Keratinocyte (primary cell): ENCODE measurements around the gene PRKCH. TPM values are rescaled to one million over a fixed set of nuclear protein-coding genes. Genes with fewer than 3 reads are reported as not detected.
A peak's percentile ranks its signal among the peaks of the same experiment; 100 is the strongest.

Experiments used
- DNase-seq: peaks from one replicate; pipeline ENCODE4 v3.0.0-alpha.2; 2011; ENCODE audit warnings: low read depth, missing footprints, low spot score
- FAIRE-seq: peaks from 2 replicates; lab custom pipeline; 2011; peaks lifted over from hg19 to GRCh38; lab: Jason Lieb, UNC
- H2AFZ ChIP-seq: 2 replicates; pipeline ENCODE4 v1.6.0; 2012; ENCODE audit warnings: low read length, control low read depth, inconsistent platforms; ENCODE audit not compliant: control insufficient read depth
- H3K27ac ChIP-seq: 2 replicates; pipeline ENCODE4 v1.5.1; 2011; ENCODE audit warnings: low read length; ENCODE audit not compliant: control insufficient read depth, insufficient read depth
- H3K27me3 ChIP-seq: 3 replicates; pipeline ENCODE4 v1.6.0; 2011; ENCODE audit warnings: low read length; ENCODE audit not compliant: control insufficient read depth, insufficient read depth; ENCODE audit errors: extremely low read depth
- H3K36me3 ChIP-seq, 2 experiments: 2 replicates in 1 of 2; 3 replicates in 1 of 2; pipeline ENCODE4 v1.5.1; 2011; ENCODE audit warnings: low read length in 2 of 2, mild to moderate bottlenecking in 1 of 2; ENCODE audit not compliant: control insufficient read depth in 2 of 2, insufficient read depth in 2 of 2; ENCODE audit errors: extremely low read depth in 1 of 2
- H3K4me1 ChIP-seq: 3 replicates; pipeline ENCODE4 v1.5.1; 2011; ENCODE audit warnings: low read length; ENCODE audit not compliant: control insufficient read depth, insufficient read depth; ENCODE audit errors: extremely low read depth
- H3K4me2 ChIP-seq: 3 replicates; pipeline ENCODE4 v1.6.0; 2011; ENCODE audit warnings: low read depth, low read length; ENCODE audit not compliant: control insufficient read depth, insufficient read depth; ENCODE audit errors: extremely low read depth
- H3K4me3 ChIP-seq, 3 experiments: fragments of 200-600 bp in 1 of 3; sonication (generic) in 1 of 3; 2 replicates in 2 of 3; 3 replicates in 1 of 3; pipeline ENCODE4 v1.5.1; 2011 to 2016; ENCODE audit warnings: low read length in 3 of 3, mild to moderate bottlenecking in 3 of 3, control low read depth in 2 of 3, inconsistent platforms in 1 of 3, low read depth in 1 of 3, mixed read lengths in 1 of 3, mixed run types in 1 of 3, moderate library complexity in 1 of 3; ENCODE audit not compliant: control insufficient read depth in 2 of 3, insufficient read depth in 2 of 3; ENCODE audit errors: extremely low read depth in 1 of 3
- H3K79me2 ChIP-seq: 2 replicates; pipeline ENCODE4 v1.6.0; 2012; ENCODE audit warnings: low read length; ENCODE audit not compliant: control insufficient read depth, insufficient read depth
- H3K9ac ChIP-seq: 3 replicates; pipeline ENCODE4 v1.6.0; 2011; ENCODE audit warnings: low read length; ENCODE audit not compliant: control insufficient read depth, insufficient read depth; ENCODE audit errors: extremely low read depth
- H3K9me1 ChIP-seq: 3 replicates; pipeline ENCODE4 v1.6.0; 2011; ENCODE audit warnings: low read length; ENCODE audit not compliant: control insufficient read depth, insufficient read depth; ENCODE audit errors: extremely low read depth
- H3K9me3 ChIP-seq: 2 replicates; pipeline ENCODE4 v1.5.1; 2012; ENCODE audit warnings: low read depth, low read length; ENCODE audit not compliant: control insufficient read depth
- H4K20me1 ChIP-seq: 3 replicates; pipeline ENCODE4 v1.6.0; 2011; ENCODE audit warnings: low read length; ENCODE audit not compliant: control insufficient read depth, insufficient read depth; ENCODE audit errors: extremely low read depth
- EZH2 ChIP-seq: IDR thresholded peaks from one replicate; pipeline ENCODE4 v1.6.1; 2012; ENCODE audit warnings: inconsistent platforms, mild to moderate bottlenecking, low read length, moderate library complexity
- dilution Hi-C: fragments of 300-500 bp; cut with MboI; formaldehyde crosslinking; loops from one replicate; pipeline ENCODE4 v1.7.0; 2020; ENCODE audit warnings: low sequenced_read_pairs; ENCODE audit not compliant: extremely low pct_ligation_motif_present
- polyA plus RNA-seq, 5 experiments: library from polyadenylated mRNA; depleted of rRNA in 3 of 5; stranded (reverse) in 3 of 5; stranded (forward) in 1 of 5; unstranded in 1 of 5; fragments of >200 nt; gene quantifications; 1 replicate in 1 of 5; 2 replicates in 3 of 5; 3 replicates in 1 of 5; pipeline versions ENCODE4 v1.2.1 to v1.2.3, GENCODE V29; 2011 to 2012; ENCODE audit warnings: missing spikeins in 2 of 5, low read depth in 1 of 5, low replicate concordance in 1 of 5
- TF ChIP-seq, protein P1 (sequence below), 3 experiments: IDR thresholded peaks in 1 of 3; conservative IDR thresholded peaks in 1 of 3; optimal IDR thresholded peaks in 1 of 3; 2 replicates in 2 of 3; 3 replicates in 1 of 3; pipeline versions ENCODE3 to v1.5.1; 2011; ENCODE audit warnings: low read length in 3 of 3, mild to moderate bottlenecking in 3 of 3, moderate library complexity in 2 of 3, control low read depth in 1 of 3, inconsistent platforms in 1 of 3; ENCODE audit not compliant: insufficient read depth in 2 of 3; ENCODE audit errors: extremely low read depth in 1 of 3

Gene PRKCH
- polyA plus RNA-seq, 1 donor (not counting 4 experiments of a cell fraction or from before 2014, with no cell fraction given), result 13.7 TPM

DNA sequence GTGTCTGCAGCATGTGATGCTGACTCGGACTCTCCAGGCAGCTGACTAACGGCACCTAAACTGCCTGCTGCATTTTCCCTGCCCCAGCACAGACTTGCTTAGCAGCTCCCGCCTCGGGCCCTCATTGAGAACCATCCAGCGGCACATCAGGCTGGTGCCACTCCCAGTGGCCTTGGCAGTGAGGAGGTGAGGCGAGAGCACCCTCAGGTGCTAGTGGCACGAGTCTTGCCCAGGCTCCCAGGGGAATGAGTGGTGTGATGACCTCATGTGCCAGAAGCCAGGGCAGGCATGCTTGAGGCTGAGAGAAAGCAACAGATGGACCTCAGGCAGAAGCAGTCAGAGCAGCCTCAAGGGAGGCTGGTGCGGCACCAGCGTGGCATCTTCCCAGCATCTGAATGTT is 60.2 kb downstream of the PRKCH start:
- H2AFZ ChIP-seq, result no peak overlapping the region
- H4K20me1 ChIP-seq, result no peaks in the 10 kb centered on the region
- no peaks in the 10 kb centered on the region for H3K9me3 ChIP-seq
- H3K4me3 ChIP-seq, result no peak overlapping the region
- TF ChIP-seq EZH2, result no peak
- TF ChIP-seq, protein P1, sequence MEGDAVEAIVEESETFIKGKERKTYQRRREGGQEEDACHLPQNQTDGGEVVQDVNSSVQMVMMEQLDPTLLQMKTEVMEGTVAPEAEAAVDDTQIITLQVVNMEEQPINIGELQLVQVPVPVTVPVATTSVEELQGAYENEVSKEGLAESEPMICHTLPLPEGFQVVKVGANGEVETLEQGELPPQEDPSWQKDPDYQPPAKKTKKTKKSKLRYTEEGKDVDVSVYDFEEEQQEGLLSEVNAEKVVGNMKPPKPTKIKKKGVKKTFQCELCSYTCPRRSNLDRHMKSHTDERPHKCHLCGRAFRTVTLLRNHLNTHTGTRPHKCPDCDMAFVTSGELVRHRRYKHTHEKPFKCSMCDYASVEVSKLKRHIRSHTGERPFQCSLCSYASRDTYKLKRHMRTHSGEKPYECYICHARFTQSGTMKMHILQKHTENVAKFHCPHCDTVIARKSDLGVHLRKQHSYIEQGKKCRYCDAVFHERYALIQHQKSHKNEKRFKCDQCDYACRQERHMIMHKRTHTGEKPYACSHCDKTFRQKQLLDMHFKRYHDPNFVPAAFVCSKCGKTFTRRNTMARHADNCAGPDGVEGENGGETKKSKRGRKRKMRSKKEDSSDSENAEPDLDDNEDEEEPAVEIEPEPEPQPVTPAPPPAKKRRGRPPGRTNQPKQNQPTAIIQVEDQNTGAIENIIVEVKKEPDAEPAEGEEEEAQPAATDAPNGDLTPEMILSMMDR (optimal IDR thresholded peaks at IDR 0.05 in 1 of 3, IDR thresholded peaks at IDR 0.05 in 1 of 3, conservative IDR thresholded peaks at IDR 0.05 in 1 of 3; ENCODE audit: extremely low read depth in 1 of 3, insufficient read depth in 2 of 3, low read length in 3 of 3), result peak in 1 of 3 experiments; percentile 43
- H3K4me2 ChIP-seq, result peak overlapping the region; percentile 40
- peak overlapping the region; percentile 19 for H3K27ac ChIP-seq
- H3K36me3 ChIP-seq, result no peaks in the 10 kb centered on the region
- H3K4me1 ChIP-seq, result peaks cover 13% of the 10 kb centered on the region
- dilution Hi-C loops, result no loop called here
- peak; percentile 81 for FAIRE-seq
- H3K9ac ChIP-seq, result peak overlapping the region; percentile 18
- no peaks in the 10 kb centered on the region for H3K27me3 ChIP-seq
- H3K79me2 ChIP-seq, result peaks cover 7% of the 10 kb centered on the region
- peak; percentile 58 for DNase-seq
- no peaks in the 10 kb centered on the region for H3K9me1 ChIP-seq

DNA sequence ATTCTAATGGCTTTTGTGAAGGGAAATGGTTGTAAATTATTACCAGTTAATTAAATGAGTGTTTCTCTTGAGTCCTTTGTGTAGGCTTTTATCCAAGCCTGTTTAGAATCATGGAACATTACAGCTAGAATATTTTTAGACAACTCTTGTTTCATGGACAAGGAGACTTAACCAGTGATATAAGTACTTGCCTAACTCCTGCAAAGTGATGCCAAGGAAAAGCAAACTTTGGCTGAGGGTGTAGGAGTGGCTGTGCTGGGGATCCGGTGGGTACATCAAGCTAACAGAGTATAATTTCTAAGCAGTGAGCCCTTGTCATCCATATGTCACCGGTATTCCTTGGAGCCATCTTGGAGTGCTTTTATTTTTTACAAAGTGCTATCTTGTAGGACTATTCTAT is 61.5 kb downstream of the PRKCH start:
- H3K36me3 ChIP-seq, result no peaks in the 10 kb centered on the region
- H3K9me3 ChIP-seq, result no peaks in the 10 kb centered on the region
- no peaks in the 10 kb centered on the region for H3K9me1 ChIP-seq
- H3K4me3 ChIP-seq, result no peak overlapping the region
- H2AFZ ChIP-seq, result no peak overlapping the region
- dilution Hi-C loops, result no loop called here
- DNase-seq (no peak), FAIRE-seq (peak; percentile 9)
- H3K9ac ChIP-seq, result no peak overlapping the region
- peaks cover 7% of the 10 kb centered on the region for H3K79me2 ChIP-seq
- peaks cover 21% of the 10 kb centered on the region for H3K4me1 ChIP-seq
- no peak for TF ChIP-seq EZH2
- TF ChIP-seq, protein P1 (optimal IDR thresholded peaks at IDR 0.05 in 1 of 3, IDR thresholded peaks at IDR 0.05 in 1 of 3, conservative IDR thresholded peaks at IDR 0.05 in 1 of 3; ENCODE audit: extremely low read depth in 1 of 3, insufficient read depth in 2 of 3, low read length in 3 of 3), result no peak
- no peak overlapping the region for H3K27ac ChIP-seq
- no peak overlapping the region for H3K4me2 ChIP-seq
- no peaks in the 10 kb centered on the region for H4K20me1 ChIP-seq
- no peaks in the 10 kb centered on the region for H3K27me3 ChIP-seq
